ENCODE results near the gene KAZN.

KAZN gene

GRCh38 chr1:14836426-14837140, 238.1 kb downstream of the KAZN start:
- no peak for DNase-seq

GRCh38 chr1:14840374-14840773, 241.9 kb downstream of the KAZN start:
- no peak for DNase-seq

- no peak for DNase-seq
Measured at GRCh38 chr1:14841456-14841855, 243.0 kb downstream of the KAZN start.

GRCh38 chr1:14841951-14842350, 243.5 kb downstream of the KAZN start:
- DNase-seq = no peak

GRCh38 chr1:14842361-14842760, 243.9 kb downstream of the KAZN start:
- DNase-seq = no peak

GRCh38 chr1:14842891-14843290, 244.4 kb downstream of the KAZN start:
- no peak for DNase-seq

- no peak for DNase-seq
Measured at GRCh38 chr1:14843525-14843924, 245.0 kb downstream of the KAZN start.

- DNase-seq = no peak
Measured at GRCh38 chr1:14844356-14844755, 245.9 kb downstream of the KAZN start.

GRCh38 chr1:14844923-14845617, 246.6 kb downstream of the KAZN start:
- no peak for DNase-seq

- no peak for DNase-seq
Measured at GRCh38 chr1:14845851-14846250, 247.4 kb downstream of the KAZN start.

GRCh38 chr1:14846688-14847087, 248.2 kb downstream of the KAZN start:
- DNase-seq = no peak

- no peak for DNase-seq
Measured at GRCh38 chr1:14848203-14848602, 249.7 kb downstream of the KAZN start.

- no peak for DNase-seq
Measured at GRCh38 chr1:14848625-14849024, 250.1 kb downstream of the KAZN start.

GRCh38 chr1:14849038-14849437, 250.6 kb downstream of the KAZN start:
- no peak for DNase-seq

GRCh38 chr1:14850563-14850962, 252.1 kb downstream of the KAZN start:
- DNase-seq = no peak

GRCh38 chr1:14851760-14852159, 253.3 kb downstream of the KAZN start:
- DNase-seq = no peak

- no peak for DNase-seq
Measured at GRCh38 chr1:14852291-14852690, 253.8 kb downstream of the KAZN start.

GRCh38 chr1:14853518-14853917, 255.0 kb downstream of the KAZN start:
- no peak for DNase-seq

- no peak for DNase-seq
Measured at GRCh38 chr1:14855268-14855667, 256.8 kb downstream of the KAZN start.

- no peak for DNase-seq
Measured at GRCh38 chr1:14855801-14856200, 257.3 kb downstream of the KAZN start.

- no peak for DNase-seq
Measured at GRCh38 chr1:14857436-14858195, 259.1 kb downstream of the KAZN start.

GRCh38 chr1:14862114-14862771, 263.8 kb downstream of the KAZN start:
- peak; percentile 12 for DNase-seq

GRCh38 chr1:14865106-14865505, 266.6 kb downstream of the KAZN start:
- no peak for DNase-seq
